Ectodermal cell (in vitro differentiated cells): Measurements from ENCODE around the gene CNDP2.

Source experiments
- H3K27ac ChIP-seq: 2 replicates; pipeline ENCODE4 v1.7.0; 2013; ENCODE audit warnings: mild to moderate bottlenecking, low read depth, low read length; ENCODE audit not compliant: insufficient read depth, poor library complexity, severe bottlenecking
- H3K27me3 ChIP-seq: 2 replicates; pipeline ENCODE4 v1.7.0; 2013; ENCODE audit warnings: mild to moderate bottlenecking, low read length; ENCODE audit not compliant: insufficient read depth, control insufficient read depth, poor library complexity, severe bottlenecking
- H3K36me3 ChIP-seq: one replicate; pipeline ENCODE4 v1.7.0; 2013; ENCODE audit warnings: low read length; ENCODE audit not compliant: control insufficient read depth, insufficient read depth
- H3K4me1 ChIP-seq: one replicate; pipeline ENCODE4 v1.7.0; 2013; ENCODE audit warnings: low read length; ENCODE audit not compliant: control insufficient read depth, insufficient read depth
- H3K4me3 ChIP-seq: 2 replicates; pipeline ENCODE4 v1.7.0; 2013; ENCODE audit warnings: low read depth, low read length, control low read depth; ENCODE audit not compliant: insufficient read depth
- H3K9me3 ChIP-seq: 2 replicates; pipeline ENCODE4 v1.7.0; 2013; ENCODE audit warnings: mild to moderate bottlenecking, low read length, moderate library complexity; ENCODE audit not compliant: control insufficient read depth
- WGBS, 2 experiments: methylation state at CpG; one replicate each; pipeline ENCODE4 v1.1.7; 2013; ENCODE audit warnings: missing lambda C conversion rate in 2 of 2; 5-methylcytosine and 5-hydroxymethylcytosine counted together

Gene CNDP2

GRCh38 chr18:74456017-74456348 lies 40.2 kb upstream of the CNDP2 start:
- Histone ChIP-seq H3K4me1 (peaks cover 33% of the 10 kb centered on the region), H3K36me3 (no peaks in the 10 kb centered on the region), H3K4me3 (peak overlapping the region; percentile 63), H3K9me3 (no peaks in the 10 kb centered on the region), H3K27me3 (peaks cover 43% of the 10 kb centered on the region), H3K27ac (no peak overlapping the region)
- WGBS, 2 experiments = 19 to 21% methylated on average over 7 of the region's 7 CpGs

GRCh38 chr18:74456349-74457042 lies 39.7 kb upstream of the CNDP2 start:
- WGBS, 2 experiments = 1% methylated on average over 69 of the region's 69 CpGs

GRCh38 chr18:74457043-74457724 lies 39.0 kb upstream of the CNDP2 start, which contains the start of gene DIPK1C:
DIPK1C (minus strand) TSS chr18:74457308; CDS start chr18:74457259, 49 bp downstream.
- Histone ChIP-seq H3K36me3 (no peaks in the 10 kb centered on the region), H3K4me3 (peak within 1 kb of the TSS; percentile 63), H3K4me1 (peaks cover 27% of the 10 kb centered on the region), H3K27ac (no peak within 1 kb of the TSS), H3K27me3 (peaks cover 43% of the 10 kb centered on the region), H3K9me3 (no peaks in the 10 kb centered on the region)
- 2% methylated on average over 76 of the region's 76 CpGs for WGBS, 2 experiments

More at GRCh38 chr18:74456349-74457042, 39.7 kb upstream of the CNDP2 start:
- peaks cover 33% of the 10 kb centered on the region for H3K4me1 ChIP-seq
- peaks cover 43% of the 10 kb centered on the region for H3K27me3 ChIP-seq
- peak overlapping the region; percentile 63 for H3K4me3 ChIP-seq
- H3K9me3 ChIP-seq = no peaks in the 10 kb centered on the region
- H3K27ac ChIP-seq = no peak overlapping the region
- no peaks in the 10 kb centered on the region for H3K36me3 ChIP-seq

GRCh38 chr18:74457725-74458421 lies 38.3 kb upstream of the CNDP2 start:
- no peaks in the 10 kb centered on the region for H3K36me3 ChIP-seq
- peaks cover 43% of the 10 kb centered on the region for H3K27me3 ChIP-seq
- peaks cover 24% of the 10 kb centered on the region for H3K4me1 ChIP-seq
- H3K27ac ChIP-seq = no peak overlapping the region
- WGBS, 2 experiments = 58 to 61% methylated on average over 33 to 34 of the region's 34 CpGs
- H3K9me3 ChIP-seq = no peaks in the 10 kb centered on the region
- no peak overlapping the region for H3K4me3 ChIP-seq

GRCh38 chr18:74459889-74460288 lies 36.3 kb upstream of the CNDP2 start:
- peaks cover 39% of the 10 kb centered on the region for H3K27me3 ChIP-seq
- H3K27ac ChIP-seq = no peak overlapping the region
- H3K9me3 ChIP-seq = no peaks in the 10 kb centered on the region
- peaks cover 9% of the 10 kb centered on the region for H3K4me1 ChIP-seq
- 53 to 58% methylated on average over 7 of the region's 7 CpGs for WGBS, 2 experiments
- no peaks in the 10 kb centered on the region for H3K36me3 ChIP-seq
- no peak overlapping the region for H3K4me3 ChIP-seq

GRCh38 chr18:74460825-74461224 lies 35.3 kb upstream of the CNDP2 start:
- Histone ChIP-seq H3K4me3 (no peak overlapping the region), H3K36me3 (no peaks in the 10 kb centered on the region), H3K27ac (no peak overlapping the region), H3K4me1 (peaks cover 9% of the 10 kb centered on the region), H3K9me3 (no peaks in the 10 kb centered on the region), H3K27me3 (peaks cover 29% of the 10 kb centered on the region)
- 88 to 92% methylated on average over 7 of the region's 7 CpGs for WGBS, 2 experiments

- Histone ChIP-seq H3K4me1 (peaks cover under 1% of the 10 kb centered on the region), H3K4me3 (no peak overlapping the region), H3K27ac (no peak overlapping the region), H3K27me3 (peaks cover 5% of the 10 kb centered on the region), H3K36me3 (no peaks in the 10 kb centered on the region), H3K9me3 (no peaks in the 10 kb centered on the region)
- 87 to 92% methylated on average over 8 of the region's 8 CpGs for WGBS, 2 experiments
These were observed 32.9 kb upstream of the CNDP2 start for GRCh38 chr18:74463254-74463653.

GRCh38 chr18:74463983-74464382 lies 32.2 kb upstream of the CNDP2 start:
- Histone ChIP-seq H3K27me3 (no peaks in the 10 kb centered on the region), H3K36me3 (no peaks in the 10 kb centered on the region), H3K9me3 (no peaks in the 10 kb centered on the region), H3K27ac (no peak overlapping the region), H3K4me1 (no peaks in the 10 kb centered on the region), H3K4me3 (no peak overlapping the region)
- WGBS, 2 experiments = 87 to 91% methylated on average over 1 of the region's 1 CpG

GRCh38 chr18:74465775-74466174 lies 30.4 kb upstream of the CNDP2 start:
- Histone ChIP-seq H3K27ac (no peak overlapping the region), H3K4me3 (no peak overlapping the region), H3K27me3 (no peaks in the 10 kb centered on the region), H3K4me1 (no peaks in the 10 kb centered on the region), H3K9me3 (no peaks in the 10 kb centered on the region), H3K36me3 (no peaks in the 10 kb centered on the region)
- WGBS, 2 experiments = 94 to 99% methylated on average over 4 of the region's 4 CpGs

GRCh38 chr18:74468547-74469061 lies 27.6 kb upstream of the CNDP2 start:
- Histone ChIP-seq H3K36me3 (no peaks in the 10 kb centered on the region), H3K9me3 (no peaks in the 10 kb centered on the region), H3K4me3 (no peak overlapping the region), H3K27me3 (no peaks in the 10 kb centered on the region), H3K4me1 (no peaks in the 10 kb centered on the region), H3K27ac (no peak overlapping the region)
- WGBS, 2 experiments = 86 to 93% methylated on average over 3 of the region's 3 CpGs
